H1 (cell line): ENCODE measurements around the gene EGFR. TPM values are rescaled to one million over a fixed set of nuclear protein-coding genes. Genes with fewer than 3 reads are reported as not detected.

Source experiments
- CTCF ChIA-PET: fragments of 300-600 bp; sonication (Branson Sonifier 250); formaldehyde crosslinking; loops from one replicate; lab custom pipeline; 2021; ENCODE audit not compliant: partially characterized antibody; lab: Charles Lee
- POLR2A ChIA-PET: fragments of 300-600 bp; sonication (Branson Sonifier 250); formaldehyde crosslinking; loops from one replicate; lab custom pipeline; 2021; ENCODE audit warnings: inconsistent platforms; ENCODE audit not compliant: partially characterized antibody; lab: Charles Lee
- DNase-seq, 2 experiments: peaks; one replicate each; pipeline versions ENCODE4 v3.0.0 to v3.0.0-alpha.2; 2010 to 2022; ENCODE audit warnings: low spot score in 2 of 2, low read depth in 1 of 2, mixed read lengths in 1 of 2
- FAIRE-seq: peaks from 2 replicates; lab custom pipeline; 2011; peaks lifted over from hg19 to GRCh38; lab: Jason Lieb, UNC
- H2AFZ ChIP-seq: 2 replicates; pipeline ENCODE4 v1.8.1; 2012; ENCODE audit warnings: low read length, inconsistent platforms
- H2AK5ac ChIP-seq: 2 replicates; pipeline ENCODE4 v1.6.1; 2013; ENCODE audit warnings: low read depth, low read length
- H2BK120ac ChIP-seq: replicated peaks from 2 replicates; pipeline ENCODE3; 2013; ENCODE audit warnings: low read depth, low read length, inconsistent platforms
- H2BK12ac ChIP-seq: 2 replicates; pipeline ENCODE4 v1.6.1; 2013; ENCODE audit warnings: low read depth, low read length
- H2BK15ac ChIP-seq: 2 replicates; pipeline ENCODE4 v1.6.1; 2013; ENCODE audit warnings: low read length
- H2BK20ac ChIP-seq: 2 replicates; pipeline ENCODE4 v1.6.1; 2013; ENCODE audit warnings: low read length
- H2BK5ac ChIP-seq: 2 replicates; pipeline ENCODE4 v1.6.1; 2013; ENCODE audit warnings: low read depth, low read length
- H3K14ac ChIP-seq: 2 replicates; pipeline ENCODE4 v1.6.1; 2013; ENCODE audit warnings: inconsistent platforms; ENCODE audit not compliant: insufficient read length
- H3K18ac ChIP-seq: 2 replicates; pipeline ENCODE4 v1.6.1; 2013; ENCODE audit warnings: low read length; ENCODE audit errors: extremely low read depth
- H3K23ac ChIP-seq: 2 replicates; pipeline ENCODE4 v1.6.1; 2013; ENCODE audit warnings: inconsistent platforms; ENCODE audit not compliant: insufficient read length
- H3K23me2 ChIP-seq: 2 replicates; pipeline ENCODE4 v1.6.1; 2013; ENCODE audit warnings: low read depth, low read length
- H3K27ac ChIP-seq: 2 replicates; pipeline ENCODE4 v1.6.1; 2011; ENCODE audit warnings: low read depth, low read length, inconsistent platforms
- H3K27me3 ChIP-seq, 4 experiments: replicated peaks in 1 of 4; 1 replicate in 1 of 4; 2 replicates in 3 of 4; pipeline versions ENCODE4 v1.6.1 to v1.8.1; 2011 to 2013; ENCODE audit warnings: low read length in 3 of 4, mild to moderate bottlenecking in 3 of 4, inconsistent platforms in 2 of 4, mixed read lengths in 2 of 4, moderate library complexity in 1 of 4; ENCODE audit not compliant: control insufficient read depth in 3 of 4, insufficient read depth in 3 of 4; ENCODE audit errors: extremely low read depth in 1 of 4
- H3K36me3 ChIP-seq, 4 experiments: 2 replicates each; pipeline versions ENCODE4 v1.6.1 to v1.8.1; 2011 to 2013; ENCODE audit warnings: mild to moderate bottlenecking in 4 of 4, low read length in 3 of 4, moderate library complexity in 2 of 4, control low read depth in 1 of 4, inconsistent platforms in 1 of 4; ENCODE audit not compliant: insufficient read depth in 4 of 4, control insufficient read depth in 2 of 4
- H3K4ac ChIP-seq: replicated peaks from 2 replicates; pipeline ENCODE3; 2013; ENCODE audit warnings: low read length, low read depth, mixed read lengths, inconsistent platforms; ENCODE audit not compliant: insufficient read length
- H3K4me1 ChIP-seq, 4 experiments: replicated peaks in 1 of 4; 1 replicate in 1 of 4; 2 replicates in 3 of 4; pipeline versions ENCODE4 v1.6.1 to v1.8.1; 2011 to 2013; ENCODE audit warnings: low read length in 3 of 4, inconsistent platforms in 2 of 4, mixed read lengths in 1 of 4; ENCODE audit not compliant: insufficient read depth in 4 of 4, control insufficient read depth in 3 of 4
- H3K4me2 ChIP-seq, 2 experiments: 2 replicates each; pipeline versions ENCODE4 v1.6.1 to v1.8.1; 2011 to 2013; ENCODE audit warnings: low read depth in 2 of 2, low read length in 2 of 2, control low read depth in 1 of 2, inconsistent platforms in 1 of 2, mild to moderate bottlenecking in 1 of 2; ENCODE audit not compliant: insufficient read depth in 1 of 2
- H3K4me3 ChIP-seq, 4 experiments: fragments of 200-600, 300-600 bp in 1 of 4; sonication (generic), shearing (Covaris generic), sonication (Bioruptor Twin) in 1 of 4; 2 replicates each; pipeline versions ENCODE4 v1.5.1 to v1.8.1; 2011 to 2016; ENCODE audit warnings: low read length in 4 of 4, low read depth in 3 of 4, control low read depth in 2 of 4, inconsistent platforms in 2 of 4, mild to moderate bottlenecking in 2 of 4, mixed read lengths in 1 of 4, moderate library complexity in 1 of 4; ENCODE audit not compliant: insufficient read depth in 2 of 4; ENCODE audit errors: extremely low read depth in 1 of 4
- H3K56ac ChIP-seq: replicated peaks from 2 replicates; pipeline ENCODE3; 2013; ENCODE audit warnings: low read depth, mild to moderate bottlenecking, mixed read lengths, low read length, inconsistent platforms; ENCODE audit not compliant: insufficient read length
- H3K79me1 ChIP-seq: 2 replicates; pipeline ENCODE4 v1.6.1; 2013; ENCODE audit warnings: low read depth, low read length, control low read depth
- H3K79me2 ChIP-seq, 2 experiments: 2 replicates each; pipeline versions ENCODE4 v1.6.1 to v1.8.1; 2012 to 2013; ENCODE audit warnings: low read length in 2 of 2, mild to moderate bottlenecking in 2 of 2, inconsistent platforms in 1 of 2; ENCODE audit not compliant: insufficient read depth in 2 of 2, control insufficient read depth in 1 of 2
- H3K9ac ChIP-seq, 4 experiments: replicated peaks in 1 of 4; 1 replicate in 1 of 4; 2 replicates in 3 of 4; pipeline versions ENCODE4 v1.6.1 to v1.8.1; 2011 to 2013; ENCODE audit warnings: low read depth in 3 of 4, low read length in 3 of 4, control low read depth in 2 of 4, mild to moderate bottlenecking in 2 of 4, moderate library complexity in 2 of 4, inconsistent platforms in 1 of 4; ENCODE audit errors: extremely low read depth in 1 of 4
- H3K9me3 ChIP-seq, 2 experiments: 2 replicates each; pipeline versions ENCODE4 v1.6.1 to v1.8.1; 2012 to 2013; ENCODE audit warnings: mild to moderate bottlenecking in 2 of 2, moderate library complexity in 2 of 2, control low read depth in 1 of 2, inconsistent platforms in 1 of 2, low read depth in 1 of 2, low read length in 1 of 2, mixed read lengths in 1 of 2; ENCODE audit not compliant: insufficient read depth in 2 of 2
- H4K20me1 ChIP-seq, 2 experiments: replicated peaks in 1 of 2; 2 replicates each; pipeline versions ENCODE3 to v1.8.1; 2011 to 2013; ENCODE audit warnings: inconsistent platforms in 2 of 2, low read length in 2 of 2, mild to moderate bottlenecking in 1 of 2; ENCODE audit not compliant: insufficient read depth in 2 of 2, control insufficient read depth in 1 of 2
- H4K5ac ChIP-seq: 2 replicates; pipeline ENCODE4 v1.6.1; 2013; ENCODE audit warnings: low read length, low read depth, mixed read lengths, inconsistent platforms; ENCODE audit not compliant: insufficient read length
- H4K8ac ChIP-seq: 2 replicates; pipeline ENCODE4 v1.8.0; 2013; ENCODE audit warnings: mild to moderate bottlenecking, moderate library complexity, low read length, inconsistent platforms; ENCODE audit not compliant: insufficient read depth; ENCODE audit errors: extremely low read depth
- H4K91ac ChIP-seq: replicated peaks from 2 replicates; pipeline ENCODE3; 2013; ENCODE audit warnings: low read length, mixed read lengths, inconsistent platforms; ENCODE audit not compliant: insufficient read length
- ASH2L ChIP-seq: fragments of 200-600, 300-600 bp; sonication (generic); IDR thresholded peaks from one replicate; pipeline ENCODE4 v1.7.1; 2017; ENCODE audit warnings: low read length
- CBX8 ChIP-seq: fragments of 300-800, 300-1000 bp; sonication (generic); IDR thresholded peaks from 2 replicates; pipeline ENCODE4 v1.7.1; 2016; ENCODE audit warnings: low read depth, low read length, borderline replicate concordance
- CEBPB ChIP-seq: IDR thresholded peaks from 2 replicates; pipeline ENCODE4 v1.6.1; 2012; ENCODE audit warnings: low read depth, low read length
- CHD1 ChIP-seq: IDR thresholded peaks from 2 replicates; pipeline ENCODE4 v1.6.1; 2012; ENCODE audit warnings: low read depth, low read length, improper control_type of control experiment
- E2F6 ChIP-seq: IDR thresholded peaks from 2 replicates; pipeline ENCODE4 v1.6.1; 2012; ENCODE audit warnings: inconsistent platforms
- HDAC2 ChIP-seq, 2 experiments: fragments of 300-600 bp in 1 of 2; sonication (generic) in 1 of 2; IDR thresholded peaks; 2 replicates each; pipeline ENCODE4 v1.6.1; 2011 to 2012; ENCODE audit warnings: low read depth in 2 of 2, low read length in 2 of 2, mild to moderate bottlenecking in 2 of 2, moderate library complexity in 2 of 2, borderline replicate concordance in 1 of 2, inconsistent platforms in 1 of 2
- JUN ChIP-seq: IDR thresholded peaks from 2 replicates; pipeline ENCODE4 v1.6.1; 2011; ENCODE audit warnings: low read depth, mild to moderate bottlenecking, improper control_type of control experiment, low read length
- MAFK ChIP-seq: IDR thresholded peaks from 2 replicates; pipeline ENCODE4 v1.6.1; 2012; ENCODE audit warnings: low read depth, mild to moderate bottlenecking, improper control_type of control experiment, low read length
- MAX ChIP-seq: IDR thresholded peaks from 2 replicates; pipeline ENCODE4 v1.6.1; 2012; ENCODE audit warnings: inconsistent platforms
- POLR2A ChIP-seq, 2 experiments: IDR thresholded peaks; 1 replicate in 1 of 2; 2 replicates in 1 of 2; pipeline ENCODE4 v1.6.1; 2011; ENCODE audit warnings: low read depth in 2 of 2, low read length in 2 of 2, mild to moderate bottlenecking in 2 of 2; ENCODE audit errors: control extremely low read depth in 1 of 2
- SAP30 ChIP-seq: fragments of 300-600 bp; sonication (generic); IDR thresholded peaks from 2 replicates; pipeline ENCODE4 v1.7.1; 2012; ENCODE audit warnings: low read length, moderate library complexity, mild to moderate bottlenecking, inconsistent platforms; ENCODE audit not compliant: insufficient read depth, insufficient replicate concordance
- SIX5 ChIP-seq: IDR thresholded peaks from 2 replicates; pipeline ENCODE4 v1.6.1; 2011; ENCODE audit warnings: mild to moderate bottlenecking, low read depth, low read length
- SRF ChIP-seq: IDR thresholded peaks from 2 replicates; pipeline ENCODE4 v1.6.1; 2011; ENCODE audit warnings: mild to moderate bottlenecking, low read depth, low read length, moderate library complexity
- TAF1 ChIP-seq: IDR thresholded peaks from 2 replicates; pipeline ENCODE4 v1.6.1; 2011; ENCODE audit warnings: mild to moderate bottlenecking, low read depth, low read length
- ZNF274 ChIP-seq: IDR thresholded peaks from 2 replicates; pipeline ENCODE4 v1.7.0; 2012; ENCODE audit warnings: low read length, borderline replicate concordance; ENCODE audit errors: extremely low read depth
- WGBS, 2 experiments: shearing (Covaris generic) in 1 of 2; methylation state at CpG; one replicate each; pipeline versions ENCODE4 v1.1.6 to v1.1.7; 2013 to 2015; ENCODE audit warnings: low lambda C conversion rate in 2 of 2, mixed read lengths in 2 of 2, inconsistent platforms in 1 of 2, low coverage in 1 of 2, missing lambda C conversion rate in 1 of 2; ENCODE audit not compliant: insufficient replicate concordance in 2 of 2, insufficient coverage in 1 of 2, insufficient read length in 1 of 2; ENCODE audit errors: extremely low coverage in 1 of 2, missing lambda C conversion rate in 1 of 2; 5-methylcytosine and 5-hydroxymethylcytosine counted together
- polyA plus RNA-seq, 7 experiments: library from polyadenylated mRNA; depleted of rRNA in 3 of 7; stranded (reverse) in 5 of 7; unstranded in 2 of 7; fragments of >200 nt in 5 of 7; fragments of 200-250 nt in 2 of 7; gene quantifications; 1 replicate in 5 of 7; 2 replicates in 1 of 7; 4 replicates in 1 of 7; pipeline versions ENCODE4 v1.2.1 to v1.2.3, GENCODE V29; 2011 to 2013; ENCODE audit warnings: missing spikeins in 2 of 7, mixed read lengths in 2 of 7
- total RNA-seq: library from RNA; stranded (reverse); fragmentation: NEBNext Ultra II Directional; extraction: Animal tissue kit (Norgen Biotek cat#: 25700); gene quantifications from 2 replicates; pipeline ENCODE4 v1.2.1, GENCODE V29; 2021

The EGFR gene
- total and polyA plus RNA-seq, 2 of the 8 experiments (the other 6 are each of a cell fraction or from before 2014, with no cell fraction given): 1.9 to 5.8 TPM

DNA sequence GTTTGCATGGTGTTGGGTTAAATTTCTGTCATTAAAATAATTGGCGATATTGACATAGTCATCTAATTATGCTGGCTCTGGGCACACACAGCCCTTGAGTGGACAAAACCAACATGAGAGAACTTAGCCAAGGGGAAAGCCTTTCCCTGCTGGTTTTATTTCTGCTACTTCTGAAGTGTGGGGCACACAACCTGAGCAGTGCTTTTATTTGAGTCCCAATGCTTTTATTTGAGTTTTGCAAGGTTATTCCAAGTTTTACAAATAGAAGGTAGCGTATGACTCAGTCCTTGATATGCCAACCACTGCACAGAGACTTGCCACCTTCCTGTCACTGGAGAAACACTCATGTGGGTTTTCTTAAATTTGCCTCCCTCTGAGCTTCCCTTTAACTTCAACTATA lies 145.7 kb downstream of the EGFR start:
- no peak overlapping the region for H4K5ac ChIP-seq
- H3K4ac ChIP-seq: no peak overlapping the region
- H3K27ac ChIP-seq: no peak overlapping the region
- H3K4me2 ChIP-seq: no peak overlapping the region
- no peaks in the 10 kb centered on the region for H3K4me1 ChIP-seq
- H2BK120ac ChIP-seq: no peak overlapping the region
- no peaks in the 10 kb centered on the region; a peak in 1 of 4 replicates for H3K9me3 ChIP-seq
- WGBS, 2 experiments: 85% methylated on average over 2 of the region's 2 CpGs; no CpG with 5 or more reads in 1 of the 2 experiments
- no peak overlapping the region for H4K8ac ChIP-seq
- DNase-seq (no peak), FAIRE-seq (no peak)
- H3K9ac ChIP-seq: no peak overlapping the region
- H2BK5ac ChIP-seq: no peak overlapping the region
- no peak overlapping the region for H3K56ac ChIP-seq
- H3K18ac ChIP-seq: no peak overlapping the region
- H2AK5ac ChIP-seq: no peak overlapping the region
- no peaks in the 10 kb centered on the region for H3K27me3 ChIP-seq
- H2AFZ ChIP-seq: no peak overlapping the region
- H3K23me2 ChIP-seq: peaks cover 6% of the 10 kb centered on the region; the same call in 1 of the 2 replicates
- peaks cover 0 to 2% of the 10 kb centered on the region in 2 experiments for H4K20me1 ChIP-seq
- CTCF ChIA-PET: interaction anchor here (1.7 kb wide), 2 partner anchors 7 to 91 kb away, joined by 4 to 5 read pairs; no protein-coding TSS in a partner anchor
- POLR2A ChIA-PET: no interaction called here
- no peak overlapping the region for H2BK15ac ChIP-seq
- H3K23ac ChIP-seq: no peak overlapping the region
- no peak overlapping the region for H2BK20ac ChIP-seq
- H3K14ac ChIP-seq: no peak overlapping the region
- H3K79me2 ChIP-seq: no peaks in the 10 kb centered on the region
- no peak overlapping the region for H3K4me3 ChIP-seq
- no peak overlapping the region for H4K91ac ChIP-seq
- no peaks in the 10 kb centered on the region for H3K36me3 ChIP-seq
- no peak overlapping the region for H2BK12ac ChIP-seq
- H3K79me1 ChIP-seq: no peaks in the 10 kb centered on the region
- TF ChIP-seq POLR2A (IDR thresholded peaks at IDR 0.05; ENCODE audit: control extremely low read depth in 1 of 2, low read depth in 2 of 2, low read length in 2 of 2) (no peak), MAFK (no peak), E2F6 (no peak), ASH2L (no peak), JUN (no peak), SIX5 (no peak), CHD1 (no peak), SRF (no peak), CEBPB (no peak), CBX8 (no peak), HDAC2 (IDR thresholded peaks at IDR 0.05; ENCODE audit: borderline replicate concordance in 1 of 2, low read depth in 2 of 2, low read length in 2 of 2) (no peak), ZNF274 (no peak), SAP30 (no peak), TAF1 (no peak), MAX (no peak)
